Measurements from ENCODE around the gene DNMT3B.

- no peak for TF ChIP-seq PATZ1 (CRISPR knock-in tag; IDR thresholded peaks at IDR 0.05; ENCODE audit: borderline replicate concordance)
- TF ChIP-seq BACH2 (CRISPR knock-in tag; IDR thresholded peaks at IDR 0.05; ENCODE audit: borderline replicate concordance): no peak
- TF ChIP-seq ZFP30 (CRISPR knock-in tag; IDR thresholded peaks at IDR 0.05): no peak
- TF ChIP-seq ZNF70 (CRISPR knock-in tag; IDR thresholded peaks at IDR 0.05): no peak
- no peak for TF ChIP-seq SNAI2 (CRISPR knock-in tag; IDR thresholded peaks at IDR 0.05)
- TF ChIP-seq TSHZ2 (CRISPR knock-in tag; IDR thresholded peaks at IDR 0.05): no peak
- no peak for TF ChIP-seq ZC3H10 (CRISPR knock-in tag; IDR thresholded peaks at IDR 0.05)
- no peak for TF ChIP-seq POU6F1 (CRISPR knock-in tag; IDR thresholded peaks at IDR 0.05; ENCODE audit: borderline replicate concordance, low read depth)
- no peak for TF ChIP-seq OSR1 (CRISPR knock-in tag; IDR thresholded peaks at IDR 0.05)
- no peak for TF ChIP-seq CREB5 (CRISPR knock-in tag; IDR thresholded peaks at IDR 0.05; ENCODE audit: low read depth)
- no peak for TF ChIP-seq ZNF8 (CRISPR knock-in tag; IDR thresholded peaks at IDR 0.05)
- TF ChIP-seq ISL1 (CRISPR knock-in tag; IDR thresholded peaks at IDR 0.05): no peak
Observed at GRCh38 chr20:32751702-32752457, 10.3 kb upstream of the DNMT3B start.
